GM23248 (cell line): Measurements from ENCODE around the gene ALDH8A1.

Experiments used
- EZH2 ChIP-seq: fragments of 200-600 bp; sonication (generic); IDR thresholded peaks from 2 replicates; pipeline ENCODE4 v1.6.1; 2018; ENCODE audit warnings: antibody characterized with exemption, mild to moderate bottlenecking; ENCODE audit not compliant: insufficient read depth, poor library complexity, severe bottlenecking
- EZH2phosphoT487 ChIP-seq: fragments of 200-600 bp; sonication (generic); IDR thresholded peaks from 2 replicates; pipeline ENCODE4 v1.6.1; 2018; ENCODE audit warnings: antibody characterized with exemption, moderate library complexity, mild to moderate bottlenecking, low read depth; ENCODE audit not compliant: insufficient read depth

DNA sequence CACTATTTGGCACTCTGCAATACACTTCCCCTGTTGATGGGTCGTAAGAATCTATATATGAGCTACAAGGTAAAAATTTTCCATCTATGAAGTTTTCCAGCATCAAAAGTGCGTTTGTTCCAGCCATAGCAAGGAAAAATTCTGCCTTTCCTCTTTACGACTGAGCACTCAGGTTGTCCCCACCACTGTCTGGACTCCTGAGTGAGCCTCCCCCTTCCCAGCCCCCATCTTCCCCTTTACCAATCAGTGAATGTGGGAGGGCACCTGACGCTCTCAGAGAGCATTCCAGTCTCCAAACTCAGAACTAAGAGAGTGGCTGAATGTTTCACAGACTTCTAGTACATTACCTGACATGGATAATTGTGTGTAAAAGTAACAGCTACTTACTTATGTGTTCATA, at the start of gene ALDH8A1:
- no peak for TF ChIP-seq EZH2phosphoT487
- no peak for TF ChIP-seq EZH2
